Activated T-cell treated with anti-CD3 and anti-CD28 coated beads for 48 hours (primary cell): ENCODE data around the gene PRDM11.

Experiments
- DNase-seq: peaks from one replicate; pipeline ENCODE4 v3.0.0-alpha.2; 2020; ENCODE audit warnings: low read depth

PRDM11 gene

GRCh38 chr11:45265969-45266675 lies 119.7 kb downstream of the PRDM11 start:
- no peak for DNase-seq

- DNase-seq: no peak
Measured at GRCh38 chr11:45266676-45267020, 120.2 kb downstream of the PRDM11 start.

- peak; percentile 17 for DNase-seq
Measured at GRCh38 chr11:45267052-45267451, 120.6 kb downstream of the PRDM11 start.

- DNase-seq: no peak
Measured at GRCh38 chr11:45267652-45268299, 121.3 kb downstream of the PRDM11 start.

GRCh38 chr11:45269678-45270077 lies 123.2 kb downstream of the PRDM11 start:
- no peak for DNase-seq

- no peak for DNase-seq
Measured at GRCh38 chr11:45270946-45271716, 124.7 kb downstream of the PRDM11 start.

GRCh38 chr11:45272701-45273100 lies 126.3 kb downstream of the PRDM11 start:
- no peak for DNase-seq

- no peak for DNase-seq
Measured at GRCh38 chr11:45273509-45273908, 127.1 kb downstream of the PRDM11 start.

- DNase-seq: no peak
Measured at GRCh38 chr11:45274206-45274605, 127.8 kb downstream of the PRDM11 start.

- no peak for DNase-seq
Measured at GRCh38 chr11:45275828-45276227, 129.4 kb downstream of the PRDM11 start.

GRCh38 chr11:45278714-45279113 lies 132.3 kb downstream of the PRDM11 start:
- DNase-seq: no peak

- no peak for DNase-seq
Measured at GRCh38 chr11:45279645-45280044, 133.2 kb downstream of the PRDM11 start.

GRCh38 chr11:45280449-45280848 lies 134.0 kb downstream of the PRDM11 start:
- DNase-seq: no peak

GRCh38 chr11:45282081-45282480 lies 135.6 kb downstream of the PRDM11 start:
- DNase-seq: no peak
